PFSK-1 (cell line): ENCODE measurements around the gene PRSS56.

Source experiments
- FOXP2 ChIP-seq: optimal IDR thresholded peaks from 2 replicates; pipeline ENCODE3; 2011; ENCODE audit warnings: borderline replicate concordance, control low read depth, inconsistent platforms; ENCODE audit not compliant: insufficient read depth; ENCODE audit errors: extremely low read length, extremely low read depth
- POLR2AphosphoS5 ChIP-seq: IDR thresholded peaks from 2 replicates; pipeline ENCODE4 v1.6.1; 2012; ENCODE audit warnings: low read depth, mild to moderate bottlenecking, control low read depth, low read length, moderate library complexity
- REST ChIP-seq, 2 experiments: IDR thresholded peaks; 2 replicates each; pipeline versions ENCODE4 v1.6.1 to v1.8.0; 2011 to 2012; ENCODE audit warnings: low read depth in 2 of 2, low read length in 2 of 2, control low read depth in 1 of 2, inconsistent platforms in 1 of 2, mild to moderate bottlenecking in 1 of 2, moderate library complexity in 1 of 2; ENCODE audit not compliant: insufficient read depth in 1 of 2
- SIN3A ChIP-seq: IDR thresholded peaks from 2 replicates; pipeline ENCODE4 v1.6.1; 2012; ENCODE audit warnings: mild to moderate bottlenecking, low read length, moderate library complexity, borderline replicate concordance; ENCODE audit not compliant: insufficient read depth
- TAF1 ChIP-seq: IDR thresholded peaks from 2 replicates; pipeline ENCODE4 v1.6.1; 2012; ENCODE audit warnings: low read length, control low read depth, borderline replicate concordance; ENCODE audit not compliant: insufficient read depth

GRCh38 chr2:232476791-232477190 is 43.4 kb upstream of the PRSS56 start:
- TF ChIP-seq TAF1 (no peak), POLR2AphosphoS5 (no peak), REST (IDR thresholded peaks at IDR 0.05; ENCODE audit: insufficient read depth in 1 of 2, low read depth in 2 of 2, low read length in 2 of 2) (no peak), SIN3A (no peak), FOXP2 (no peak)
